Stimulated activated CD8-positive, alpha-beta memory T cell treated with anti-CD3 and anti-CD28 coated beads, Interleukin-12 subunit alpha, Interleukin-12 subunit beta, amount 100 ng/mL, for 24 hours (primary cell): ENCODE data around the gene POC1A.

Source experiments
- DNase-seq: peaks from one replicate; pipeline ENCODE4 v3.0.0-alpha.2; 2020; ENCODE audit errors: extremely low read depth

Gene POC1A

DNA sequence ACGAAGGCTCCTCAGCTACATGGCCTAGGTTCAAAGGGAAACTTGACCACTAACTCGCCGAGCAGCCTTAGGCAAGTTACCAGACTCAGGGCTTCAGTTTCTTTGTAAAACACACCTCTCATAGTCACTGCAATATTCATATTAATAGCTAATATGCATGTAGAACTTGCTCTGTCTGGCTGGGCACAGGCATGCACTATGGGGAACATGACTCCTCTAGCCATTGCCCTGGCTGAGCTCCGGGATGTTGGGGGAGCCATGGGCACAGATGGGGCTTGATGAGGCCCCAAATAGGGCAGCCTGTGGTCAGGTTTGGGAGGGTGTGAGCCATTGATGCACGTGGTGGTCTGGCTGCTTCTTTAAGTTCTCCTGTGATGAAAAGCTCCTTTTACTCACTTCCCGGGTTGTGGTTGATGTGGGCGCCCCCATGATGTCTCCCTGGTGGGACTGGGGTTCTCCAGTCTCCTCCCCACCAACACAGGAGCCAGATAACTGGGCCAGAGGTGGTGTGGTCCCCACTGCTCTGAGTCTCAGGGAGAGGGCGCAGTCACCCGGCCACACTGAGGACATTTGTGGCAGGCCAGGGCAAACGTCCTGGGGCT lies 68.4 kb downstream of the POC1A start:
- DNase-seq = no peak

DNA sequence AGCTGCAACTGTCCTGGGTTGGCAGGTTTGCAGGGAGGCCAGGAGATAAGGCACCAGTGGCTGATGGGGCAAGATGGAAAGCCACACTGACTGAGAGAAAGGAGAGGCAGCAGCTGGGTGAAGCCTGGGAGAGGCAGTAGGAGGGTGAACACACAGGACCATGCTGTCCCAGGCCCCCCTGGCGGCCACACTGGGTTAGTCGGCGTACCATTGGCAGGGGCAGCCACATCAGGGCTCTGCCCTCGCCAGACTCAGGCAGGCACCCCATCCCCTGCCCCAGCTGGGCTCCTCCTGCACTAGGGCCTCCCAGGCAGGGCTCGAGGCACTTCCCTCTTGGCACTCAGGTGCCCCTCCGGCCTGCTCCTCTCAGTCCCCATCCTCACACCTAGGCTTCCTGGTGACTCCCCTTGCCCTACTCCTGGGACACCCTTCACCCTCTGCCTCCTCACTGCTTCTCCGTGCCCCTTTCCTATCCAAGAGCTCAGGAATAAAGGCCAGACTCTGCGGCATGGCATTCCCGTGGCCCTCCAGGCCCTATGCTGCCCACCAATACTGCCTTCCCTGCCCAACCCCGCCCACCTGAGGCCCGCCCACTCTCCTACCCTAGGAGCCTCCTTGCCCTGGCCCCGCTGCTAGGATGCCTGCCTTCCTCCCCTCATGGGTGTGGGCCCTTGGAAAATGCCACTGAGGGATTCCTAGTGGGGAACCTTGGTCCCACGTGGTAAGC lies 69.1 kb downstream of the POC1A start:
- no peak for DNase-seq

- no peak for DNase-seq
Measured at GRCh38 chr3:52084216-52084945, 69.8 kb downstream of the POC1A start.

GRCh38 chr3:52083556-52084087 lies 70.6 kb downstream of the POC1A start:
- no peak for DNase-seq

DNA sequence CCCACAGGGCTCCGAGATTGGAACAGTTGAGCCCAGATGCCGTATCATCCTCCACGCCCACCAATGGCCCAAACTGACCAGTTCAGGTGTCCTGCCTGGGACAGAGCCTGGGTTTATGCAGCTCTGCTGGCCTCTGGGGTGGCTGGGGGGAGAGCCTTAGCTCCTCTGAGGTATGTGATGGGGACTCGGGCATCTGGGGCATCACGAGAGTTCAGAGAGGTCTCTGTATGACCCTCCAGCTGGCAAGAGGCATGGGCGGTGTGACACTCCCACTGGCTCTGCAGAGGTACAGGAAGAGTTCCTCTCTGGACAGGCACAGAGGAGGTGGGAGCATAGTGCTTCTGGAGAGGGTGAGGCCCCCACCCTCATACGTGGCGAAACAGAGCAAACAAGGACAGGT lies 71.3 kb downstream of the POC1A start:
- DNase-seq = no peak

DNA sequence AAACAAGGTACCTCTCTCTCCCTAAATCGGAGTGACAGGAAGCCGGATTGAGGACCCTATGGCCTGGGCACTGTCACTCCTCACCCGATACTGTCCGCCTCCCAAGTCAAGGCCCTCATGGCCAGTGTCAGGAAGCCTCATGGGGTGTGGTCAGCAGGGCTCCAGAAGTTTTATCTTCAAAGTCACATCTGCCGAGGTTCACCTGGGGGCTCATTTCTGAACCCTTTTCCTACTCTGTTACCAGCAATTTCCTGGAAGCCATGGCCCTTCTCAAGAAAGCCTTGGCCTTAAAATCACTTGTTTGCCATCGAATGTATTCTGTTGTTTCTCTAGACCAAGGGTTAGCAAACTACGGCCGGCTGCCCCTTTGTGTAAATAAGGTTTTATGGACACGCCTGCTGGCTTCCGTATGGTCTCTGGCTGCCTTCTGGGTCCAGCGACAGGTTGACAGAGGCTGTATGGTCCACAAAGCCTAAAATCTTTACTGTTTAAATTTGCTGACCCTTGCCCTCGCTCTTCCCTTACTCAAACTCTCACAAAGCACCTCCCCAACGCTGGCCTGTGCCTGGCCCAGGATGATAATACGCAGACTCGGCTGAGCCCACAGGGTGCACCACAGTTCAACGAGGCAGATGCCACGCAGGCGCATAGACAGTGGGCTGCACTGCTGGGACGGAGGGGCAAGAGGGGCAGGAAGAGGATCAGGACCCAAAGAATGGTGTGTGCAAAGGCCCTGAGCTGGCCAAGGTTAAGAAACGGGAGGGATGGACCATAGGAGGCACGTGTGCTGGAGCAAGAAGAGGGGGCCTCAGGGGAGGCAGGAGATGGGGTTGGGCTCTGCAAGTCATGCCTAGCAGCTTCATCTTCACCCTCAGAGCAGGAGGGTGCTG lies 73.1 kb downstream of the POC1A start:
- DNase-seq = no peak

GRCh38 chr3:52079958-52080357 lies 74.3 kb downstream of the POC1A start:
- DNase-seq = no peak

DNA sequence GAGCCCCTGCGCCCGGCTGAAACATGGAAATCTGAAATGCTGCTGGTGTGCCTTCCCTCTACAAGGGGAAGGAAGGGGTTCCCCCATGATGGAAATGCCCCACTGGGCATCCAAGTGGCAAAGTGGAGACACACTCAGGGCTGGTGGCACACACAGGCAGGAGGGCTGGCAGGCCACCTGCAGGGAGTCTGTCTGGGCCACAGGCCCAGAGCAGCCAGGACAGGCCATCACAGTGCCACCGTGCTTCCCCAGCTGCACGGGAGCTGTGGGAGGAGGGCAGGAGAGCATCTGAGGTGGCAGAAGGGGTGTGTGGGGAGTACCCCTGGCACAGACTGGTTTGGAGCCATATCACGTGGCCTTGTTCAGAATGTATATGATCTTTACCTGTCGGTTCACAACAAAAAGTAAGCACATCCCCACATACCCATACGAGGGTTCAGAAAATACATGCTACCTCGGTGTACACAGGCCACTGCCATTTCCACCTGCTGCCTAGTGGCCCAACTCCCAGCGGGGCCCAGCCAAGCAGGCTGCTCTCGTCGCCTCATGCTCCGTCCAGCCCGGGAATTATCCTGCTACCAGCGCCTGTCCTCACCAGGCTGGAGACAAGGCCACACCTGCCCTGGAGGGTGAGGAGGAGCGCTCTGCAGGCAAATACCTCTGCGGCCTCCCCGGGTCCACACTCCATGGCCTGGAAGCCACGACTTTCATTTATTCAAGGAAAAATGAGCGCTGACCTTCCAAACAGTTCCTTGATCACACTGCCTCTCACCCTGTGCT lies 75.3 kb downstream of the POC1A start:
- DNase-seq = no peak

DNA sequence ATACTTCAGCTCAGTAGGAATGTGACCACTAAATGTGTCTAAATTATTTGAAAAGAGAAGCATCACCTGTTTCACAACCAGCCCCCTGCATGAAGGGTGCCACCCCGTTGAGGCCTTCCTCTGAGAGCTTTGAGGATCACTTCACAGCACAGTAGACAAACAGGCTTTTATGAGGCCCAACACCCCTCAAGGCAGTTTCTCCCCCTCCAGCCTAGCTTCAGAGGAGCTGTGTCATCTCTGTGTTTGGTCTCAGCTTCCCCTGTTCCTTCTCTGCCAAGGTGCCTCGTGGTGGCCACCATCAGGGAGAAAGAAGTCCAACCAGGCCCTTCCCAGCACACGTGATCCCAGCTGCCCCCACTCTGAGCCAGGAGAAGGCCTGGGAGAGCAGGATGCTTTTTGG lies 76.3 kb downstream of the POC1A start:
- no peak for DNase-seq

DNA sequence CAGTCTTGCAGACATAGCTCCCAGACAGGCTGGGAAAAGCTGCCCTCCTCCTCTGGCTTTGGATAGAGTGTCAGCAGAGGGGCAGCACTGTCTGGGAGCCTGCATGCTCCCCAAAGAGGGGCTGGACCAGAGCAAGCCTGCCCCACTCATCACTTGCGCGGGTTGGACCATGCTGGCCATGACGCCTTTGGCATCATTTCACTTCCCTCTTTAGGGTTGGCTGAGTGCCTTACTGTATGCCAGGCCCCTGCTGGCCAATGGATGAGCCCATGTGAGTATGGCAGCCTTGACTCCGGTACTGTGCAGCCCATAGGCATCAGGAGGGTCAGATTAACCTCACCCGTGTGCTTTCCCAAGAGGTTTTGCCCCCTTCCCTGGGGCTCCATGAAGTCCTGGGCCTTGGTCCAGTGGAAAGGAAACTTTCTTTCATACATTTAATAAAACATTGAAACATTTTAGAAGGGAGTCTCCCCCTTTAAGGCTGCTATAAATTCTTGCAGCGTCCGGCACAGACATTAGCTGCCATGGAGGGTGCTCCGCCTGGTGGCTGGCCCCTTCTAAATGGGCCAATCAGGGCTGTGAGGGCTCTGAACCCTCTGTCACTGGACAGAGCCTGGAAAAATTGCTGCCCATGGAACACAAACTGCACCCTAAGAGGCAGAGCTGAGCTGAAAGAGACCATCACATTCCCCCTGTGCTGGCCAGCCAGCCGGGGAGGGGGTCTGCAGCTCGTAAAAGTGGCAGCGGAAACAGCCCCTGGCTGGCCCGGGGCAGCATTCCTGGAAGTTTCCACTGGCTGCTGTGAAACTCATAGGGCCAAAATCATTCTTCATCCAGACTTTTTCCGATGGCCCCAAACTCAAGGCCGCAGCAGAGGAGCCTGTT lies 77.1 kb downstream of the POC1A start:
- DNase-seq = no peak

- DNase-seq = no peak
Measured at GRCh38 chr3:52073490-52073889, 80.7 kb downstream of the POC1A start.

GRCh38 chr3:52072471-52072870 lies 81.8 kb downstream of the POC1A start:
- no peak for DNase-seq

- DNase-seq = no peak
Measured at GRCh38 chr3:52072020-52072419, 82.2 kb downstream of the POC1A start.

DNA sequence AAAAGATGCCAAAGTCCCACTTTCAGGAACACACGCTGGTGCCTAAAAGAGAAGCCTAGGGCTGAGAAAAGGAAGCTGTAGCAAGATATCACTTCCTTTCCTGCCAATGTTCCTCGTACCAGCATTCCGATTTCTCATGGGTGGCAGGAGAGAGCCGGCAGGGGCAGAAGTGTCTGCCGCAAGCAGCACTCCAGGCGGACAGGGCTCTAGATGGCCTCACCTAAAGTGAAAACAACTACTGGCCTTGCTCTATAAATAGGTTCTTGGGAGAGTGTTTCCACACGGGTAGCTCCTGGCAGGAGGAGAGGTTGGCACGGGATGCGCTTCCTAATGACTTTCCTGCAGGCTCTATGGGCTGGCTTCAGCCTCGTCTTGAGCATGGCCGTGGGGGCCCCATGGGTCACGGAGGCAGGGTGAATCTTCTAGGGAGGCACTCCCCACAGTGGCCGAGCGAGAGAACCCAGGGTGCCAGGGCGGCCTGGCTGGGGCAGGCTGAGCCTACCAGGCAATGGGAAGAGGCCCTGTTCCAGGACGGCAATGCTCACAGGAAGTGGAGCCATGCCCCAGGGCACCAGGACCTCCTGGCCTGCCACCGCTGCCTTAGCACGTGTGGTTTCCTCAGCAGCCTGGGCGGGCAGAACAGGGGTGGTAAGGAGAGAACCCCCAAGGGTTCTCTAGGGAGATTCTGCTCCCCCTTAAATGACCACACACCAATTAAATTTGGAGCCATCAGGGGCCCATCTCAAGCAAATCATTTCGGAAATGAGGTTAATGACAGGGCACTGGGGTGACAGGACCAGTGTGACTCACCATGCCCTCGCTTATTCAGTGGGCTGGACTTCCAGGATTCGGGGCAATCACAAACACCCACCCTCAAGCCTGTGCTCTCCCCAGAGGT lies 83.2 kb downstream of the POC1A start:
- DNase-seq = no peak

- no peak for DNase-seq
Measured at GRCh38 chr3:52069855-52070254, 84.4 kb downstream of the POC1A start.

DNA sequence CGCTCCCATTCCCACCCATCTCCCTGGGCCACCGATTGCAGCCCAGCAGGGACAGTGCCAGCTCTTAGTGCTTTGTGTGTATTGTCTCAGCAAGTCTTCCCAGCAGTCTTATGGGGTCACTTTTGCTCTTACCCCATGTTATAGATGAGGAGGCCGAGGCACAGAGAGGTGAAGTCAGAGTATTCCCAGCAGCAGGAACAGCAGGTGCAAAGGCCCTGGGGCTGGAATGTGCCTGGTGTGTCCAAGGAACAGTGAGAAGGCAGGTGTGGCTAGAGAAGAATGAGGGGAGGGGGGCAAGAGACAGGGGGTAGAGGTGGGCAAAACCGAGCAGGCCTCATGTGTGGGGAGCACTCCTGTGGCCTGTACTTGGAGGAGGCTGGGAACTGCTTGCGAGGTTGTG lies 85.1 kb downstream of the POC1A start:
- no peak for DNase-seq

GRCh38 chr3:52068730-52069129 lies 85.5 kb downstream of the POC1A start:
- DNase-seq = no peak

- DNase-seq = no peak
Measured at GRCh38 chr3:52068055-52068571, 86.1 kb downstream of the POC1A start.

DNA sequence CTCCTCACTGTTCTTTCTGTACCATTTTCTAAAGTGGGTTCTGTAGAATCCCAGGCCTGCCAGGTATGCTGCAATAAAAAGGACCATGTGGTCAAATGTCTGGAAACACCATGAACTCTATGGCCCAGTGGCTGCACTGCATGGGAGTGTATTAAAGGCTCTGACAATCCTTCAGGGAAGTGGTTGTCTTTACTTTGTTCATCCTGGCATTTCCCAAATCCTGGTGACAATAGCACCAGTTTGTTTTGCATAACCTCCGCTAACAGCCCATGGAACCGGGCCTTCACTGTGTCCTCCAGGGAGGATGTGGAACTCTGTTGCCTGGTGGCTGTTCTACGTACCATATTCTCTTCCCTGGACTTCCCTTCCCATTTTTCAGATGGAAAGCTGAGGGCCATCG lies 86.7 kb downstream of the POC1A start:
- DNase-seq = no peak
